ENCODE results near the gene CD47.
A peak's percentile ranks its signal among the peaks of the same experiment; 100 is the strongest.

Gene CD47

GRCh38 chr3:108085810-108086350 is 5.0 kb downstream of the CD47 start:
- peaks cover 28% of the 10 kb centered on the region for H3K36me3 ChIP-seq
- peaks cover 82% of the 10 kb centered on the region for H4K20me1 ChIP-seq
- 0 out of 2 replicates have a peak, but pooled peaks cover 3% of the 10 kb centered on the region for H3K9me3 ChIP-seq
- H3K27me3 ChIP-seq: no peaks in the 10 kb centered on the region
- peaks cover 39% of the 10 kb centered on the region for H3K4me1 ChIP-seq
- TF ChIP-seq Cebpa-rat (IDR thresholded peaks at IDR 0.05): no peak
- no peak overlapping the region for H3K4me2 ChIP-seq
- H3K27ac ChIP-seq: no peak overlapping the region
- H3K4me3 ChIP-seq: no peak overlapping the region
- H3K9ac ChIP-seq: no peak overlapping the region

GRCh38 chr3:108085370-108085769 is 5.5 kb downstream of the CD47 start:
- Histone ChIP-seq H3K9me3 (0 out of 2 replicates have a peak, but pooled peaks cover 3% of the 10 kb centered on the region), H3K27me3 (no peaks in the 10 kb centered on the region), H3K4me1 (peaks cover 40% of the 10 kb centered on the region), H4K20me1 (peaks cover 88% of the 10 kb centered on the region), H3K4me2 (no peak overlapping the region), H3K9ac (no peak overlapping the region), H3K4me3 (no peak overlapping the region), H3K36me3 (peaks cover 28% of the 10 kb centered on the region), H3K27ac (no peak overlapping the region)
- no peak for TF ChIP-seq Cebpa-rat (IDR thresholded peaks at IDR 0.05)

GRCh38 chr3:108079877-108080276 is 11.0 kb downstream of the CD47 start:
- peaks cover 61% of the 10 kb centered on the region for H3K36me3 ChIP-seq
- TF ChIP-seq Cebpa-rat (IDR thresholded peaks at IDR 0.05): no peak
- no peaks in the 10 kb centered on the region for H3K9me3 ChIP-seq
- no peak overlapping the region for H3K9ac ChIP-seq
- H3K4me1 ChIP-seq: peaks cover 14% of the 10 kb centered on the region; the same call in 1 of the 2 replicates
- no peak overlapping the region for H3K4me3 ChIP-seq
- H3K27ac ChIP-seq: no peak overlapping the region
- peaks cover 95% of the 10 kb centered on the region for H4K20me1 ChIP-seq
- no peaks in the 10 kb centered on the region for H3K27me3 ChIP-seq
- no peak overlapping the region for H3K4me2 ChIP-seq

GRCh38 chr3:108079043-108079442 is 11.8 kb downstream of the CD47 start:
- Histone ChIP-seq H3K9me3 (no peaks in the 10 kb centered on the region), H3K4me2 (no peak overlapping the region), H3K4me1 (peaks cover 14% of the 10 kb centered on the region; the same call in 1 of the 2 replicates), H3K27ac (no peak overlapping the region), H3K36me3 (peaks cover 58% of the 10 kb centered on the region), H4K20me1 (peaks cover 88% of the 10 kb centered on the region), H3K4me3 (no peak overlapping the region), H3K9ac (no peak overlapping the region), H3K27me3 (no peaks in the 10 kb centered on the region)
- no peak for TF ChIP-seq Cebpa-rat (IDR thresholded peaks at IDR 0.05)

GRCh38 chr3:108076564-108076963 is 14.3 kb downstream of the CD47 start:
- Histone ChIP-seq H3K9me3 (no peaks in the 10 kb centered on the region), H3K36me3 (peaks cover 67% of the 10 kb centered on the region), H3K4me2 (no peak overlapping the region), H3K4me1 (peaks cover 8% of the 10 kb centered on the region; the same call in 1 of the 2 replicates), H4K20me1 (peaks cover 87% of the 10 kb centered on the region), H3K27ac (no peak overlapping the region), H3K9ac (no peak overlapping the region), H3K4me3 (no peak overlapping the region), H3K27me3 (no peaks in the 10 kb centered on the region)
- no peak for TF ChIP-seq Cebpa-rat (IDR thresholded peaks at IDR 0.05)

- Histone ChIP-seq H3K4me1 (peaks cover 9% of the 10 kb centered on the region), H3K4me2 (no peak overlapping the region), H3K27me3 (no peaks in the 10 kb centered on the region), H3K9me3 (no peaks in the 10 kb centered on the region), H3K36me3 (peaks cover 64% of the 10 kb centered on the region), H3K4me3 (no peak overlapping the region), H3K27ac (no peak overlapping the region), H3K9ac (no peak overlapping the region), H4K20me1 (peaks cover 82% of the 10 kb centered on the region)
- no peak for TF ChIP-seq Cebpa-rat (IDR thresholded peaks at IDR 0.05)
Measured at GRCh38 chr3:108073764-108074431, 16.9 kb downstream of the CD47 start.

- Histone ChIP-seq H3K4me1 (peaks cover 9% of the 10 kb centered on the region), H4K20me1 (peaks cover 60% of the 10 kb centered on the region), H3K4me3 (no peak overlapping the region), H3K36me3 (peaks cover 65% of the 10 kb centered on the region), H3K27me3 (no peaks in the 10 kb centered on the region), H3K9me3 (no peaks in the 10 kb centered on the region), H3K27ac (no peak overlapping the region), H3K9ac (no peak overlapping the region), H3K4me2 (no peak overlapping the region)
- TF ChIP-seq Cebpa-rat (IDR thresholded peaks at IDR 0.05): no peak
Measured at GRCh38 chr3:108071368-108071767, 19.5 kb downstream of the CD47 start.

DNA sequence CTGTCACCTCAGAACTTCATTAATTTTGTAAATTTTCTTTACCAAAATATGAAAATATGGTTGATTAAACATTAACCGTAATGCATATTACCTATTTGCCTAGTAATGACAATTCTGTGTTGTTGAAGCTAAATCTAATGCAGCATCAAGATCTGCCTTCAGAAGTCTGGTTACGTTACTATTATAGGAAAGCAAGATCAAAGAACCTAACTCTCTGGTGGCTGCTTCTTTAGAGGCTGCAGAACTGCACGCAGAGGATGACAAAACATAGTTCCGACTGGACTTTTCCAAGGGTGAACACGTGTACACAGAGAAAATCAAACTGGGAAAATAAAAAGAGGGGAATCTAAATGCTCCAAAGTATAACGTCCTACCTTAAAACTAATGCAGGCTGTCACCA is 20.5 kb downstream of the CD47 start:
- Histone ChIP-seq H3K9ac (no peak overlapping the region), H3K4me3 (no peak overlapping the region), H3K4me1 (peaks cover 11% of the 10 kb centered on the region), H3K27ac (no peak overlapping the region), H4K20me1 (peaks cover 50% of the 10 kb centered on the region), H3K36me3 (peaks cover 62% of the 10 kb centered on the region), H3K4me2 (peak overlapping the region; percentile 27; the same call in 1 of the 2 replicates), H3K27me3 (no peaks in the 10 kb centered on the region), H3K9me3 (no peaks in the 10 kb centered on the region)
- no peak for TF ChIP-seq Cebpa-rat (IDR thresholded peaks at IDR 0.05)

GRCh38 chr3:108067768-108068167 is 23.1 kb downstream of the CD47 start:
- TF ChIP-seq Cebpa-rat (IDR thresholded peaks at IDR 0.05): no peak
- H4K20me1 ChIP-seq: peaks cover 42% of the 10 kb centered on the region
- H3K9ac ChIP-seq: no peak overlapping the region
- H3K4me2 ChIP-seq: no peak overlapping the region
- H3K4me1 ChIP-seq: peaks cover 16% of the 10 kb centered on the region
- no peak overlapping the region for H3K4me3 ChIP-seq
- H3K36me3 ChIP-seq: peaks cover 64% of the 10 kb centered on the region
- H3K9me3 ChIP-seq: no peaks in the 10 kb centered on the region
- no peaks in the 10 kb centered on the region for H3K27me3 ChIP-seq
- H3K27ac ChIP-seq: no peak overlapping the region

- peaks cover 7% of the 10 kb centered on the region; the same call in 1 of the 2 replicates for H3K4me1 ChIP-seq
- no peak overlapping the region for H3K9ac ChIP-seq
- H3K36me3 ChIP-seq: peaks cover 82% of the 10 kb centered on the region
- H4K20me1 ChIP-seq: peaks cover 17% of the 10 kb centered on the region; the same call in 1 of the 2 replicates
- TF ChIP-seq Cebpa-rat (IDR thresholded peaks at IDR 0.05): no peak
- no peak overlapping the region for H3K4me2 ChIP-seq
- H3K27ac ChIP-seq: no peak overlapping the region
- no peaks in the 10 kb centered on the region for H3K9me3 ChIP-seq
- H3K27me3 ChIP-seq: no peaks in the 10 kb centered on the region
- no peak overlapping the region for H3K4me3 ChIP-seq
Measured at GRCh38 chr3:108065096-108065495, 25.7 kb downstream of the CD47 start.
